ENCODE data around the gene GAGE2A.
"Not testable (repeated sequence)": the region's sequence is repeated elsewhere in the genome, so short reads cannot be mapped to it uniquely, and the experiment has no call there.

GAGE2A gene, protein sequence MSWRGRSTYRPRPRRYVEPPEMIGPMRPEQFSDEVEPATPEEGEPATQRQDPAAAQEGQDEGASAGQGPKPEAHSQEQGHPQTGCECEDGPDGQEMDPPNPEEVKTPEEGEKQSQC

GRCh38 chrX:49589196-49589595 lies at the start of gene GAGE2A:
TSS of gene GAGE2A (plus strand) at chrX:49589496. CDS start at chrX:49590651, 1,155 bp downstream.
- not testable (repeated sequence) for H3K4me3 ChIP-seq (ENCODE audit: low read depth, low read length); DNase-seq (ENCODE audit: low read depth)

GRCh38 chrX:49541433-49541832 lies 47.9 kb upstream of the GAGE2A start, which contains the start of gene GAGE12D:
TSS of gene GAGE12D (plus strand) at chrX:49541733. CDS start at chrX:49542888, 1,155 bp downstream.
- not testable (repeated sequence) for DNase-seq (ENCODE audit: low read depth); H3K4me3 ChIP-seq (ENCODE audit: low read depth, low read length)

DNA sequence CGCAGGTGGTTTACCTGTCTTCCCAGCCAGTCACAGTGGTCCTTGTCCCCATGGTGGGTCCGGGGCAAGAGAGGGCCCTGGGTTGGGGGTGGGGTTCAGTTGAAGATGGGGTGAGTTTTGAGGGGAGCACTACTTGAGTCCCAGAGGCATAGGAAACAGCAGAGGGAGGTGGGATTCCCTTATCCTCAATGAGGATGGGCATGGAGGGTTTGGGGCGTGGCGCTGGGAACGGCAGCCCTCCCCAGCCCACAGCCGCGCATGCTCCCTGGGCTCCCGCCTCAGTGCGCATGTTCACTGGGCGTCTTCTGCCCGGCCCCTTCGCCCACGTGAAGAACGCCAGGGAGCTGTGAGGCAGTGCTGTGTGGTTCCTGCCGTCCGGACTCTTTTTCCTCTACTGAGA lies 38.3 kb upstream of the GAGE2A start, which contains the start of gene GAGE12E:
GAGE12E (plus strand) TSS at position 301 of the 400 bp plus-strand sequence. CDS start 1,155 bp downstream, outside the sequence.
- H3K4me3 ChIP-seq (ENCODE audit: low read depth, low read length); DNase-seq (ENCODE audit: low read depth): not testable (repeated sequence)

- not testable (repeated sequence) for DNase-seq (ENCODE audit: low read depth); H3K4me3 ChIP-seq (ENCODE audit: low read depth, low read length)
Measured at GRCh38 chrX:49560542-49560941, 28.8 kb upstream of the GAGE2A start, which contains the start of gene GAGE12F. TSS of gene GAGE12F (plus strand) at chrX:49560842. CDS start at chrX:49561997, 1,155 bp downstream.

- not testable (repeated sequence) for H3K4me3 ChIP-seq (ENCODE audit: low read depth, low read length)
Measured at GRCh38 chrX:49568728-49569127, 20.6 kb upstream of the GAGE2A start.

GRCh38 chrX:49569152-49569551 lies 20.1 kb upstream of the GAGE2A start:
- H3K4me3 ChIP-seq (ENCODE audit: low read depth, low read length); DNase-seq (ENCODE audit: low read depth): not testable (repeated sequence)

More at GRCh38 chrX:49568728-49569127, 20.6 kb upstream of the GAGE2A start:
- DNase-seq (ENCODE audit: low read depth) = not testable (repeated sequence)

- not testable (repeated sequence) for H3K4me3 ChIP-seq (ENCODE audit: low read depth, low read length); DNase-seq (ENCODE audit: low read depth)
Measured at GRCh38 chrX:49570100-49570499, 19.2 kb upstream of the GAGE2A start, which contains the start of gene GAGE12G. TSS of gene GAGE12G (plus strand) at chrX:49570400. CDS start at chrX:49571555, 1,155 bp downstream.

DNA sequence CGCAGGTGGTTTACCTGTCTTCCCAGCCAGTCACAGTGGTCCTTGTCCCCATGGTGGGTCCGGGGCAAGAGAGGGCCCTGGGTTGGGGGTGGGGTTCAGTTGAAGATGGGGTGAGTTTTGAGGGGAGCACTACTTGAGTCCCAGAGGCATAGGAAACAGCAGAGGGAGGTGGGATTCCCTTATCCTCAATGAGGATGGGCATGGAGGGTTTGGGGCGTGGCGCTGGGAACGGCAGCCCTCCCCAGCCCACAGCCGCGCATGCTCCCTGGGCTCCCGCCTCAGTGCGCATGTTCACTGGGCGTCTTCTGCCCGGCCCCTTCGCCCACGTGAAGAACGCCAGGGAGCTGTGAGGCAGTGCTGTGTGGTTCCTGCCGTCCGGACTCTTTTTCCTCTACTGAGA lies 9.6 kb upstream of the GAGE2A start, which contains the start of gene GAGE12H:
GAGE12H (plus strand) TSS at position 301 of the 400 bp plus-strand sequence. CDS start 1,155 bp downstream, outside the sequence.
- H3K4me3 ChIP-seq (ENCODE audit: low read depth, low read length); DNase-seq (ENCODE audit: low read depth): not testable (repeated sequence)

DNA sequence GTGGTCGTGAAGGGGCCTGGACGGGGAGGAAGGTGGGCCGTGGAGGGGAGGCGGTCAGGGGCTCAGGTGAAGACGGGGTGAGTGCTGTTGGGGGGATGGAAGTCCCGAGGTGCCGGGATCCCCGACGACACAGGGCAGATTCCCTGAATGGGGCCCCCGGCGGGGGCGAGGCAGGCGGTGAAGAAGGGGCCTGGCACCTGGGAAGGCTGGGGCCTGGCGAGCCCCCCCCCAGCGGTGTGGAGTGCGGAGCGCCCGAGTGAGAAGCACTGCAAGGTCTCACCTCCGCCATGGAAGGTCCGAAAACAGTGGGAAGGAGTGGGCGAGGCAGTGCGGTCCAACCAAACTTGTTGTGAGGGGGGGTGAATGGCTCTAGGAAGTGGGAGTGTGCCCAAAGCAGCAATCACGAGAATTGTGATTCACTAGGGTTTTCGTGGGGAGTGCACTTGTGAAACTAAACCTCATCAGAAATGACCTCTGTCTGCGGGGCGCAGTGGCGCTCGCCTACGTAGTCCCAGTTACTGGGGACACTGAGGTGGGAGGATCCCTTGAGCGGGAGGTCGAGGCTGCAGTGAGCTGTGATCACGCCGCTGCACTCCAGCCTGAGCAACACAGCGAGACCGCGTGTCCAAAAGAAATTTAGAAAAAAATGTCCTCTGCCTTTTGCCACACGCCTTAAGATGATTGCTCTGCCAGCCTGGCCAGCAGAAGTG lies 628 bp downstream of the GAGE2A start:
- DNase-seq (ENCODE audit: low read depth); H3K4me3 ChIP-seq (ENCODE audit: low read depth, low read length): not testable (repeated sequence)

DNA sequence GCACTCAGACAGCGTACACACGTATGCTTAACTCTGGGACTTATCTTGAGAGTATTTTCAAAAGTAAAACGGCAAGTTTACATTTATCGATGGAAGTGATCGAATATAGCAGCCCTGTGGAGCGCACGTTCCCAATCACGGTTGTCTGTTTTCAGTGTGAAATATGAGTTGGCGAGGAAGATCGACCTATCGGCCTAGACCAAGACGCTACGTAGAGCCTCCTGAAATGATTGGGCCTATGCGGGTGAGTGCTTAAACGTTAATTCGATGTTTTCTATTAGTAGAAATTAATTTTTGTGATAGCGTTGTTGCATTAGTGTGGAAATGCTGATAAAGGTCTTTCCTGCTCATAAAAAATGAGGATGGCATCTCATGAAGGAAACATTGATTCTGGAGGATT lies 1.2 kb downstream of the GAGE2A start:
- DNase-seq (ENCODE audit: low read depth); H3K4me3 ChIP-seq (ENCODE audit: low read depth, low read length): not testable (repeated sequence)

GRCh38 chrX:49598720-49599119 lies 9.4 kb downstream of the GAGE2A start, which contains the start of gene GAGE1:
TSS of gene GAGE1 (plus strand) at chrX:49599020. CDS start at chrX:49600175, 1,155 bp downstream.
- DNase-seq (ENCODE audit: low read depth); H3K4me3 ChIP-seq (ENCODE audit: low read depth, low read length): not testable (repeated sequence)

DNA sequence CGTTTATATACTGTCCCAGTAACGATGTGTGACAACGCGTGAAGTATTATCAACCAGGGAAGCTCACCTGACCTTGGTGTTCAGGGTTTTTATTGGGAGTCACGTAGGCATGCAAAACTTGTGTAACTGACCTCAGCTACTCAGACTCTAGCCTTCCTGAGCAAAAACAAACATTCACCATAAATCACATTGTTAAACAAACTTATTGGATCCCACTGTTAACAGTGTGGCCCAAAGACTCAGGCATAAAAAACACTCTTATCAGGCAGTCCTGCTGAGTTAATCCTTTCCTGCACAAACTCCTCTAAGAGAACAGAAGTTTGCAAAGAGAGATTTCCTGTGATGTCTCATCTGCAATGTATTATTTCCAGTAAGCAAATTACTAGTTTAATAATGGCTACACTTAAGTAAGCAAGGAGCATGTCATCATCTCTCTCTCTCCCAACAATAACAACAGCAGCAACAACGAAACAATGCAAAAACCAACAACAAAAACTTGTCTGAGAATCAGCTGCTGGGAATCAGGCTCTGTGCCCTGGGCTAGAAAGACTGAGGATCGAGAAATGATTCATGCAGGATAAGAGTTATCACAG lies 21.5 kb downstream of the GAGE2A start:
- no peak overlapping the region for H3K4me3 ChIP-seq (ENCODE audit: low read depth, low read length)
- no peak for DNase-seq (ENCODE audit: low read depth)
- TF ChIP-seq CTCF (IDR thresholded peaks at IDR 0.05; ENCODE audit: low read depth, low read length, missing control alignments) = no peak

- DNase-seq (ENCODE audit: low read depth) = no peak
- TF ChIP-seq CTCF (IDR thresholded peaks at IDR 0.05; ENCODE audit: low read depth, low read length, missing control alignments) = no peak
- H3K4me3 ChIP-seq (ENCODE audit: low read depth, low read length) = no peak overlapping the region
Measured at GRCh38 chrX:49618574-49618973, 29.3 kb downstream of the GAGE2A start.

All from GM12864 (cell line).